Liver (tissue), 9 donors: ENCODE results near the gene RYR3. TPM values are rescaled to one million over a fixed set of nuclear protein-coding genes. Genes with fewer than 3 reads are reported as not detected.

Source experiments
- DNase-seq: peaks from one replicate; pipeline ENCODE4 v3.0.0-alpha.2; 2017; ENCODE audit warnings: low spot score
- H3K27ac ChIP-seq, 2 donors: one replicate each; pipeline ENCODE4 v1.7.0; 2013; ENCODE audit warnings: inconsistent platforms in 2 of 2, low read length in 2 of 2, control low read depth in 1 of 2, low read depth in 1 of 2, mild to moderate bottlenecking in 1 of 2
- H3K27me3 ChIP-seq, 4 donors: one replicate each; pipeline versions ENCODE4 v1.6.1 to v1.7.0; 2013; ENCODE audit warnings: low read length in 3 of 4, inconsistent platforms in 1 of 4, mild to moderate bottlenecking in 1 of 4, moderate library complexity in 1 of 4; ENCODE audit not compliant: control insufficient read depth in 4 of 4, insufficient read depth in 4 of 4
- H3K36me3 ChIP-seq, 4 donors: one replicate each; pipeline versions ENCODE4 v1.6.1 to v1.7.0; 2013; ENCODE audit warnings: low read length in 3 of 4, mild to moderate bottlenecking in 3 of 4, low read depth in 1 of 4, moderate library complexity in 1 of 4; ENCODE audit not compliant: control insufficient read depth in 4 of 4, insufficient read depth in 3 of 4
- H3K4me1 ChIP-seq, 4 donors: one replicate each; pipeline versions ENCODE4 v1.6.1 to v1.7.0; 2013; ENCODE audit warnings: low read length in 3 of 4, mild to moderate bottlenecking in 3 of 4, moderate library complexity in 1 of 4; ENCODE audit not compliant: control insufficient read depth in 4 of 4, insufficient read depth in 4 of 4
- H3K4me3 ChIP-seq, 3 donors: one replicate each; pipeline versions ENCODE4 v1.6.1 to v1.7.0; 2013; ENCODE audit warnings: low read length in 3 of 3, control low read depth in 1 of 3, low read depth in 1 of 3, mild to moderate bottlenecking in 1 of 3
- H3K9ac ChIP-seq, 2 donors: one replicate each; pipeline ENCODE4 v1.7.0; 2013; ENCODE audit warnings: low read length in 2 of 2, mild to moderate bottlenecking in 2 of 2, moderate library complexity in 2 of 2, control low read depth in 1 of 2, low read depth in 1 of 2
- H3K9me3 ChIP-seq, 4 donors: one replicate each; pipeline versions ENCODE4 v1.6.1 to v1.7.0; 2013; ENCODE audit warnings: low read length in 3 of 4; ENCODE audit not compliant: control insufficient read depth in 4 of 4
- FOXA1 ChIP-seq: IDR thresholded peaks from 2 replicates; pipeline ENCODE4 v1.6.1; 2016; ENCODE audit warnings: antibody characterized with exemption
- GABPA ChIP-seq, 2 donors: IDR thresholded peaks in 1 of 2; conservative IDR thresholded peaks in 1 of 2; 2 replicates each; pipeline ENCODE4 v1.6.1; 2016; ENCODE audit warnings: antibody characterized with exemption in 2 of 2, mild to moderate bottlenecking in 1 of 2, moderate library complexity in 1 of 2
- HNF4A ChIP-seq, 2 donors: conservative IDR thresholded peaks; 2 replicates each; pipeline ENCODE4 v1.6.1; 2016; ENCODE audit warnings: antibody characterized with exemption in 2 of 2, mild to moderate bottlenecking in 2 of 2
- HNF4G ChIP-seq: IDR thresholded peaks from 2 replicates; pipeline ENCODE4 v1.6.1; 2016; ENCODE audit warnings: antibody characterized with exemption
- JUND ChIP-seq, 2 donors: IDR thresholded peaks; 2 replicates each; pipeline ENCODE4 v1.6.1; 2016; ENCODE audit warnings: antibody characterized with exemption in 2 of 2
- NR2F2 ChIP-seq: IDR thresholded peaks from 2 replicates; pipeline ENCODE4 v1.6.1; 2016; ENCODE audit warnings: antibody characterized with exemption
- RAD21 ChIP-seq, 2 donors: IDR thresholded peaks; 2 replicates each; pipeline ENCODE4 v1.6.1; 2016; ENCODE audit warnings: antibody characterized with exemption in 2 of 2, mild to moderate bottlenecking in 2 of 2
- RXRA ChIP-seq, 2 donors: IDR thresholded peaks; 2 replicates each; pipeline ENCODE4 v1.6.1; 2017 to 2018; ENCODE audit warnings: antibody characterized with exemption in 2 of 2, mild to moderate bottlenecking in 1 of 2
- SP1 ChIP-seq: IDR thresholded peaks from 2 replicates; pipeline ENCODE4 v1.6.1; 2018; ENCODE audit warnings: antibody characterized with exemption, mild to moderate bottlenecking
- TAF1 ChIP-seq: conservative IDR thresholded peaks from 2 replicates; pipeline ENCODE4 v1.6.1; 2016; ENCODE audit warnings: antibody characterized with exemption, mild to moderate bottlenecking
- YY1 ChIP-seq: IDR thresholded peaks from 2 replicates; pipeline ENCODE4 v1.6.1; 2016; ENCODE audit warnings: antibody characterized with exemption, mild to moderate bottlenecking
- WGBS: extraction: QIAGEN DNeasy Blood & Tissue Kit; methylation state at CpG from one replicate; pipeline ENCODE4 v1.1.7; 2013; 5-methylcytosine and 5-hydroxymethylcytosine counted together
- polyA plus RNA-seq, 2 donors: library from polyadenylated mRNA; stranded (reverse) in 1 of 2; unstranded in 1 of 2; fragments of 200-250 nt in 1 of 2; fragments of >200 nt in 1 of 2; fragmentation: Nextera tagmentation in 1 of 2; extraction: Ambion mirVana in 1 of 2; gene quantifications; one replicate each; pipeline versions ENCODE4 v1.2.1 to v1.2.3, GENCODE V29; 2013 to 2015
- total RNA-seq, 2 donors: library from RNA; depleted of rRNA; stranded (reverse); fragments of >200 nt; gene quantifications; one replicate each; pipeline ENCODE4 v1.2.3, GENCODE V29; 2014
- TF ChIP-seq, protein P1 (sequence below): IDR thresholded peaks from 2 replicates; pipeline ENCODE4 v1.6.1; 2016; ENCODE audit warnings: antibody characterized with exemption
- TF ChIP-seq, protein P2 (sequence below): IDR thresholded peaks from 2 replicates; pipeline ENCODE4 v1.6.1; 2016; ENCODE audit warnings: antibody characterized with exemption
- TF ChIP-seq, protein P3 (sequence below): fragments of 150-350 bp; IDR thresholded peaks from 2 replicates; pipeline ENCODE4 v1.5.1; 2017; ENCODE audit warnings: improper control_type of control experiment, low read depth, low read length; ENCODE audit not compliant: missing input control
- donor health status: healthy.
- donor health status: healthy.
- donor health status: healthy.
- donor health status: healthy.
- donor health status: healthy.

The RYR3 gene
- total and polyA plus RNA-seq, 4 donors: 0.01 to 1.1 (median 0.22) TPM

DNA sequence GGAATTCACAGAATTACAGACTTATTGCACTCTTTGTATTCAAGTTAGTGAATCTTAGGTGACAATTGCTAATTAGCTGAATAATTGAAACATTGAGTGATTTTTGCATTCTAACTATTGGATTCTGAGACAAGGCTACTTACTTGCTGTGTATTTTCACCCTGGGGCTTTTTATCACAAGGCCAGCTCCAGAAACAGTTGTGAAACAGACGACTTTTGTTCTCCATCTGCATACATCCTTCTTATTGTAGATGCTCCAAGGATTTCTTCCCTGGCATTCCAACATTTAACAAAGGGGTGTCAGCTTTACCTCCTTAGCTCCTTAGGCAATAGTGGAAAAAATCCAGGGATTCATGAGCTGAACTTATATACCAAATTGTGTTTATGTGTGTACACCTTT, 424.4 kb downstream of the RYR3 start:
- no peak overlapping the region for H3K9ac ChIP-seq
- H3K4me1 ChIP-seq: no peaks in the 10 kb centered on the region
- no peak overlapping the region for H3K27ac ChIP-seq
- WGBS: 10% methylated on average over 1 of the region's 1 CpG
- no peaks in the 10 kb centered on the region for H3K36me3 ChIP-seq
- H3K27me3 ChIP-seq: no peaks in the 10 kb centered on the region
- TF ChIP-seq, protein P1, sequence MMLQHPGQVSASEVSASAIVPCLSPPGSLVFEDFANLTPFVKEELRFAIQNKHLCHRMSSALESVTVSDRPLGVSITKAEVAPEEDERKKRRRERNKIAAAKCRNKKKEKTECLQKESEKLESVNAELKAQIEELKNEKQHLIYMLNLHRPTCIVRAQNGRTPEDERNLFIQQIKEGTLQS: no peak
- TF ChIP-seq HNF4A (conservative IDR thresholded peaks at IDR 0.05) (no peak), JUND (IDR thresholded peaks at IDR 0.05) (no peak), RXRA (IDR thresholded peaks at IDR 0.05) (no peak), HNF4G (no peak), FOXA1 (no peak), TAF1 (no peak)
- TF ChIP-seq, protein P2, sequence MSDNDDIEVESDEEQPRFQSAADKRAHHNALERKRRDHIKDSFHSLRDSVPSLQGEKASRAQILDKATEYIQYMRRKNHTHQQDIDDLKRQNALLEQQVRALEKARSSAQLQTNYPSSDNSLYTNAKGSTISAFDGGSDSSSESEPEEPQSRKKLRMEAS: no peak
- TF ChIP-seq, protein P3, sequence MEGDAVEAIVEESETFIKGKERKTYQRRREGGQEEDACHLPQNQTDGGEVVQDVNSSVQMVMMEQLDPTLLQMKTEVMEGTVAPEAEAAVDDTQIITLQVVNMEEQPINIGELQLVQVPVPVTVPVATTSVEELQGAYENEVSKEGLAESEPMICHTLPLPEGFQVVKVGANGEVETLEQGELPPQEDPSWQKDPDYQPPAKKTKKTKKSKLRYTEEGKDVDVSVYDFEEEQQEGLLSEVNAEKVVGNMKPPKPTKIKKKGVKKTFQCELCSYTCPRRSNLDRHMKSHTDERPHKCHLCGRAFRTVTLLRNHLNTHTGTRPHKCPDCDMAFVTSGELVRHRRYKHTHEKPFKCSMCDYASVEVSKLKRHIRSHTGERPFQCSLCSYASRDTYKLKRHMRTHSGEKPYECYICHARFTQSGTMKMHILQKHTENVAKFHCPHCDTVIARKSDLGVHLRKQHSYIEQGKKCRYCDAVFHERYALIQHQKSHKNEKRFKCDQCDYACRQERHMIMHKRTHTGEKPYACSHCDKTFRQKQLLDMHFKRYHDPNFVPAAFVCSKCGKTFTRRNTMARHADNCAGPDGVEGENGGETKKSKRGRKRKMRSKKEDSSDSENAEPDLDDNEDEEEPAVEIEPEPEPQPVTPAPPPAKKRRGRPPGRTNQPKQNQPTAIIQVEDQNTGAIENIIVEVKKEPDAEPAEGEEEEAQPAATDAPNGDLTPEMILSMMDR: no peak
- no peak for DNase-seq
- no peak overlapping the region for H3K4me3 ChIP-seq
- no peaks in the 10 kb centered on the region for H3K9me3 ChIP-seq

DNA sequence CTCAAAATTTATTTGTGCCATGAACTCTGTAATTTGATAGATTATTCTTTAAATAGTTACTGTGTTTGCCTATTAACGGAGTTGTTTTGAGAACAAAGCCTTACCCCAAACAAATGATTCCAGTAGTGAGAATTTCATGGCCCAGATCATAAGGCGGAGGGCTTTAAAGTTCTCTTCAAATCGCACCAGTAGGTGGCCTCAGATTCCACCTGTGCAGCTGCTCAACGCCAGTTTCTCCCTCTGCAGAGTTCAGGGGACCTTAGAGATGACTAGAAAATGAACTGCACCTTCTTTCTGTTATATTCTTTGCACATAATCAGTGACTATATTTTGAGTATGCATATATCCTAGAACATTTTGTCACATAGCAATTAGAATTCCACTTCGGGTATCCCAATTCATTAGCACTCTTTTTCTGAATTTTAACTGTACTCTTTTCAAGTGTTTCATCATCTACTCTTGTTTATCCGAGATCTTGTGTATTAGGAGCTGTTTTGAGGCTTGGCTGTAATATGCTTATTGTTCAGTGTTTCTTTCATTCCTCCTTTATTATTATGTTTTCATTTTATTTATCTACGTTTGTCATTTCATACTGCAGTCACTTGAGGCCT, 425.0 kb downstream of the RYR3 start:
- TF ChIP-seq RXRA (IDR thresholded peaks at IDR 0.05) (no peak), RAD21 (IDR thresholded peaks at IDR 0.05) (peak; percentile 74 to 78)
- TF ChIP-seq, protein P3: peak; percentile 36

DNA sequence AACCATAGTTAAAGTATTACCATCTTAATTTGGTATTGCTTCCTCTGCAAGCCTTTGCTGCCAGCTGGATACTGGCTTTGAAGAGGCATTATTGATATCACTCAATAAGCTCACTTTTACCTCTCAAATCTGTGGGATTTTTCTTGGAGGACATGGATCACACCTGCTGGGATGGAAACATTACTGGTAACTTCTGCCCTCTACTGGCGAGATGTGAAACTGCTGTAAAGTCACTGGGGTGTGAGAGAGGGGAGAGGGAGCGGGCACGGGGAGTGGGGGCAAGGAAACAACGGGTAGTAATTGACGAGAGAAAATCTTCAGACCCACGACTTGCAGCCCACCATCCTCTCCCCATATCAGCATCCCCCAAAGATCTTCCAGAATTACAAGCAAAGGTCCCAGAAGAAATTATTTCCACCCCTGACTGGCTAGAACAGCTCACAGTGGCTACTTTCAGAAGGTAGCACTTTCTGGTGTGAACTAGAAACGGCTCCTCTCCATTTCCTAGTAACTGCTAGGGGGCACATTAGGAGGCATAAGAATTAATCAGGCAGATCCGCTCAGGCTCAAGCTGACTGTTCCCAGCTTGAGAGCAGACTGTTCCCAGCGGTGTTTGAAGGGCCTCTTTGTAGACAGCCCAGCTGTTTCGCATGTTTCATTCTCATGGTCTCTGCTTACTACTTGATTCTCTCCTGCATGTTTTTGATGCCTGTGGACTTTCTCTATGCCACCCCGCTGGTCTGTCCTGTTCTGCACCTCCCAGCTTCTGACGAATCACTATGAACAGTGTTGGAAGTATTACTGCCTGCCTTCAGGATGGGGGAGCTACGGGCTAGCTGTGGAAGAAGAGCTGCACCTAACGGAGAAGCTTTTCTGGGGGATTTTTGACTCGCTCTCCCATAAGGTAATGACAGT, 427.2 kb downstream of the RYR3 start:
- WGBS: 44% methylated on average over 15 of the region's 15 CpGs
- TF ChIP-seq GABPA (IDR thresholded peaks at IDR 0.05 in 1 of 2, conservative IDR thresholded peaks at IDR 0.05 in 1 of 2): no peak
- TF ChIP-seq RAD21 (IDR thresholded peaks at IDR 0.05): peak; percentile 58 to 75
- TF ChIP-seq HNF4A (conservative IDR thresholded peaks at IDR 0.05): no peak
- no peak for TF ChIP-seq HNF4G
- TF ChIP-seq TAF1: no peak
- TF ChIP-seq, protein P3: peak; percentile 68
- TF ChIP-seq YY1: no peak
- no peak for TF ChIP-seq JUND (IDR thresholded peaks at IDR 0.05)
- TF ChIP-seq NR2F2: no peak
- no peak for TF ChIP-seq FOXA1
- no peak for TF ChIP-seq SP1
- no peak for DNase-seq

More for the DNA sequence above, 425.0 kb downstream of the RYR3 start:
- Histone ChIP-seq H3K27me3 (no peaks in the 10 kb centered on the region), H3K4me3 (no peak overlapping the region), H3K4me1 (no peaks in the 10 kb centered on the region), H3K9ac (no peak overlapping the region), H3K27ac (no peak overlapping the region), H3K9me3 (no peaks in the 10 kb centered on the region), H3K36me3 (no peaks in the 10 kb centered on the region)
- WGBS: 44% methylated on average over 7 of the region's 7 CpGs
- no peak for DNase-seq

More for the DNA sequence above, 427.2 kb downstream of the RYR3 start:
- Histone ChIP-seq H3K4me1 (no peaks in the 10 kb centered on the region), H3K27ac (no peak overlapping the region), H3K9ac (no peak overlapping the region), H3K4me3 (no peak overlapping the region), H3K36me3 (no peaks in the 10 kb centered on the region), H3K9me3 (no peaks in the 10 kb centered on the region), H3K27me3 (no peaks in the 10 kb centered on the region)
